GM18519 (cell line): ENCODE results near the gene BRD1.

ENCODE experiments used
- ATAC-seq: cut with Tn5 transposase; IDR thresholded peaks from one replicate; pipeline ENCODE4 v1.9.1; 2021; ENCODE audit warnings: mild to moderate bottlenecking, moderate library complexity; ENCODE audit not compliant: unreplicated experiment, low FRiP score

Gene BRD1

DNA sequence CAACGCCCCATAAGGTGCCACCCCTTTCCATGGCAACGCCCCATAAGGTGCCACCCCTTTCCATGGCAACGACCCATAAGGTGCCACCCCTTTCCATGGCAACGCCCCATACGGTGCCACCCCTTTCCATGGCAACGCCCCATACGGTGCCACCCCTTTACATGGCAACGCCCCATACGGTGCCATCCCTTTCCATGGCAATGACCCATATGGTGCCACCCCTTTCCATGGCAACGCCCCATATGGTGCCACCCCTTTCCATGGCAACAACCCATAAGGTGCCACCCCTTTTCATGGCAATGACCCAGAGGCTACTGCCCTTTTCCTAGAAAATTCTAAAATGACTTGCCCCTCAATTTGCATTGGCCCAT is 72.1 kb downstream of the BRD1 start:
- ATAC-seq: no peak

DNA sequence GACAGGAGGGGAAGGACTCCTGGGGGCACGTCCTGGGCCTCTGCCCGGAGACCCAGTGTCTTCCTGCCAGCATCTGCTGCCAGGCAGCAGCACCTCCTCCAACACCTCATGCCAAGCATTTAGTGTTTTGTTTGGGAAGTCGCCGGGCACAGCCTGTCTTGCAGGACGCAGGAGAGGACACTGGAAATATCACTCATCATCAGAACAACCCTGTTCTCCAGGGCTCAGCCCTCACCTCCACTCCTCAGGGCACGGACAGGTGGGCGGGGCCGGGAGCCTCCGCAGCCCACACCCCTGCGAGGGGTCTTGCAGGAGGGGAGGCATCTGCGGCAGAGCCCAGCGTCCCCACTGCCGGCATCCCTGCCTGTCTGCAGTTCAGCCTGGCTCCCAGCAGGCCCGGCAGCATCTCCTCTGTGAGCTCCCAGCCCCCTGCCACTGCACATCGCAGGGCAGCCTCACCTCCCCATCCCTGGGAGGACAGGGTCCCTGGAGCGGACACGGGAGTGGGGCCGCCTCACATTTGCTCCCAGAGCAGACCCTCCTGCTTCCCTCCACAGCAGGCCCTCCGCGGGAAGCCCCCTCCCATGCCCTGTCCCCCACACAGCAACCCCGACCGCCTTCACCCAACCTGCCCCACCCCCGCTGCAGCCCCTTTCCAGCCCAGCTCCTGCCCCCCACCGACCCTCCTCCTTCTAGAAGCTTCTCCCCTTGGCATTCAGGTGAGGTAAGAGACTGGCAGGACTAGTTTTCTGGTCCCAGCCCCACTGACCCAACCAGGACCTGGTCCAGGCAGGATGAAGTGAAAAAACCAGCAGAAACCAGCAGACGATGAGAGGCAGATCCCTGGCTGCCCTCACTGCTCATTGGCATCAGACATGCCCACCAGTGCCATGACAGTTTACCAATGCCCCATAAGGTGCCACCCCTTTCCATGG is 72.7 kb downstream of the BRD1 start:
- ATAC-seq: no peak

DNA sequence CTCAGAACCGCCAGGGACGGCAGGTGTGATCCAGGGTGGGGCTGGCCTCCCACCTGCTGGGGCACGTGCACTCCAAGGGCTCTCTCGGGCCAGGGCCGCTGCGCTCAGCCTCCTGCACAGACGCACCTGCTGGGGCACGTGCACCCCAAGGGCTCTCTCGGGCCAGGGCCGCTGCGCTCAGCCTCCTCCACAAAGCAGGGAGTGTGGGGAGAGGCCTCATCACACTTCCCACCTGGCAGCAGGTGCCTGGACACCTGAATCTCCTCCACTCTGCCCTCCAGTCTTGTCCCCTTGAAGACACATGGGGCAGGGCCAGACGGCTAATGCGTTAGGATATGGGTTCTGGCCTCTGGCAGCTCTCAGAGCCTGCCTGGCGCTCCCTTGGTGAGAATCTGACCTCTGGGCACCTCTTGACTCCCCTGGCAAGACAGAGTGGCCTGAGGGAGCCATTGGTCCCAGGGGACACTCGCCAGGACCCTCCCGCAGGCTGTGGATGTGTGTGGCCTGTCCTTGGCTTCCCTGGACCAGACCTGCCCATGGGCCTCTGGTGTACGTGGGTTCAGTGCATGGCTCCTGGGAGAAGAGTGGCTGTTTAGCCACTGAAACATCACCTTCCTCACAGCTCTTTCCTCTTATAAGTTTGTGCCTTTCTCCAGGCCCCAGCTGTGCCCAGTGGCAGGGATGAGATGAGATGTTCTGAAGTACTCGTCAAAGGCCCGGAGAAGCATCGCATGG is 73.5 kb downstream of the BRD1 start:
- no peak for ATAC-seq

DNA sequence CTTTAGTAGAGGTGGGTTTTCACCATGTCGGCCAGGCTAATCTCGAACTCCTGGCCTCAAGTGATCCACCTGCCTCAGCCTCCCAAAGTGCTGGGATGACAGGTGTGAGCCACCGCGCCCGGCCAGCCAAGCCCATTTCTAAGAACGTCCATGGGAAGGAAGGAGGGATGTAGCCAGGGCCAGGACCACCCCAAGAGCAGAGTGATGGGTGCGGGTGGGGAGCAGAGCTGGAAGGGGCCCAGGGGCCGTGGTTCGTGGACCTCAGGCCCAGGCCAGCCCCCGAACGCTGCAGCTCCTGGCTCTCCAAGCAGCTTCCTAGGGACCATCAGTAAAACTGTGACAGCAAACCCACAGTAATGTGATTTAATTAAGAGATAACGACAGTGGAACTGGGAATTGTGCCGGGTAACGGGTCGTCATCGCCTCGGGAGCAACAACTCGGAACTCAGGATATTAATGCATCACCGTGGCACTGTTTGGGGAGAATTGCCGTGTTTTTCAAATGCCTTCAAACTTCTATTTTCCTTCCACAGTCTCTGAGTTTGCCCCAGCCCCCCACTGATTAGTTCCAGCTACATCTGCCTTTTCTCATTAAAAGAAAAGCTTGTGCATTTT is 74.3 kb downstream of the BRD1 start:
- no peak for ATAC-seq

GRCh38 chr22:49752598-49753091 is 75.0 kb downstream of the BRD1 start:
- no peak for ATAC-seq

GRCh38 chr22:49751966-49752597 is 75.6 kb downstream of the BRD1 start:
- no peak for ATAC-seq

DNA sequence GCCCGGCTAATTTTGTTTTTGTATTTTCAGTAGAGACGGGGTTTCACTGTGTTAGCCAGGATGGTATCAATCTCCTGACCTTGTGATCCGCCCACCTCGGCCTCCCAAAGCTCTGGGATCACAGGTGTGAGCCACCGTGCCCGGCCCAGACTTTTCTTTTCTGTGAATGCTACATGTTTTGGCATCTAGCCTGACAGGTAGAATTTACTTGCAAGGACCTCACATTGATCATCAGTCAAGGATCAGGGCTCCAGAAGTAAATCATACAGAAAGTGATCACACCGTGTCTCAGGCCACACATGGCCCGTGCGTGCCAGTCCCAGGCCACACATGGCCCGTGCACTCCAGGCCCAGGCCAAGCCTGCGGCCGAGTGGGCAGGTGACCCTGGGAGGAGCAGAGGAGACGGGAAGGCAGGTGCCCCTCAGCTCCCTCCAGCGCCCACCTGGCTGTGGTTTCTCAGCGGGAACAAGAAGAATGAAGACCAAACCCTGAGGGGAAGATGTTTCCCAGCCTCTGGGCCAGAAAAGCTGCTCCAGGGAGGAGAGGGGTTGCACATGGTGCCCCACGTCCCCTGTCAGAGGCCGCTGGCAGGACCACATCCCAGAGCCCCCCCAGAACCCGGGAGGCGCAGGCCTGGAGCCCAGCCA is 76.2 kb downstream of the BRD1 start:
- ATAC-seq: no peak

DNA sequence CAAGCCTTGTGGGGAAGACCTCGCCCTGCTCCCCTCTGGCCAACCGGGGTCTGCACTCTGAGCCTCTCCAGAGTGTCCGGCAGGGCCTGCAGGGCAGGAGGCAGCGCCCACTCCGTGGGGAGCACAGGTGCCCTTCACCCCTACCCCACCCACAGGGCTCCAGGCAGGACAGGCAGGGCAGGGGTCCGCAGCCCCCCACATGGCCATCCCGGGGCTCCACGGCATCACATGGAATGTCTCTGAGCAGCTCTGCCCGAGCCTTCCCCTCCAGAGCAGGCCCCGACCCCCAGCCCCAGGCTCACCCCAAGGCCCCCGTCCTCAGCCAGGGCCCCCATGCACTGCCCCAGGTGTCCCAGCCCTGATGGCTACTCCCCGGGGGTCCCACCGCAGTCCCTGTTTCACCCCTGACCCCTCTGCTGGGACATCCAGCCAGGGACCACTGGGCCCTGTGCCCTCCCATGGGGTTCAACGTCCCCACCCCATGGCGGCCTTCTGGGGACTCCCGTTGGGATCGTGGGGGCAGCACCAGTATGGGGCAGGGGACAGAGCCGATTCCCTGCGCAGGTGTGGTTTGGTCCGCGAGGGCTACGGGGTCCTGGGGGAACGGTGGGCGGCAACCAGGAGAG is 77.7 kb downstream of the BRD1 start:
- no peak for ATAC-seq

DNA sequence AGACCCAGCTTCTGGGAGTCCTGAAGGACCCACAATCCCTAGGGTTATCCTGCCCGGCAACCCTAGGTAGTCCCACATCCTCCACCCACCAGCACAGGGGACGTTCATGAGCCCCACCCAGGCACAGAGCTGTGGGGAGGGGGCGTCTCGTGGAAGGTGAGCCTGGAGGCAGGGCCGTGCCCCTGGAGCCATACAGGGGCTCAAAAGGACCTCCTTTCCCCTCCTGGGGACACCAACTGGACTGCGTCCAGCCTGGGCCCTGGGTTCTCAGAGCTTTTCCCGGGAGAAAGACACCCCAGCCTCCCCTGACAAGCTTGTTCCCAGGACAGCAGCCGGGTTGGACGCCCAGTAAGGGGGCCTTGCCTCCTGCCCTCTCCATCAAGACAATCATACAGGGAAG is 78.4 kb downstream of the BRD1 start:
- ATAC-seq: no peak

- no peak for ATAC-seq
Measured at GRCh38 chr22:49748514-49748913, 79.2 kb downstream of the BRD1 start.

GRCh38 chr22:49747716-49748115 is 80.0 kb downstream of the BRD1 start:
- no peak for ATAC-seq

GRCh38 chr22:49747130-49747529 is 80.5 kb downstream of the BRD1 start:
- ATAC-seq: no peak

GRCh38 chr22:49746065-49746464 is 81.6 kb downstream of the BRD1 start:
- ATAC-seq: no peak

DNA sequence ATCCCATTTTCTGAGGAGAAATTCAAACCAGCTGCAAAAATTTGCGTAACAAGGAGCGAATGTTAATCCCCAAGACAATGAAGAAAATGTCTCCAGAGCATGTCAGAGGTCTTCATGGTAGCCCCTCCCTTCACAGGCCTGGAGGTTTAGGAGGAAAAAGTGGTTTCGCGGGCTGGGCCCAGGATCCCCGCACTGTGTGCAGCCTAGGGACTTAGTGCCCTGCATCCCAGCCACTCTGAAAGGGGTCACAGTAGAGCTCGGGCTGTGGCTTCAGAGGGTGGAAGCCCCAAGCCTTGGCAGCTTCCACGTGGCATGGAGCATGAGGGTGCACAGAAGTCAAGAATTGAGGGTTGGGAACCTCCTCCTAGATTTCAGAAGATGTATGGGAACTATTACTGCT is 87.4 kb downstream of the BRD1 start:
- ATAC-seq: no peak

GRCh38 chr22:49739138-49739537 is 88.5 kb downstream of the BRD1 start:
- no peak for ATAC-seq

DNA sequence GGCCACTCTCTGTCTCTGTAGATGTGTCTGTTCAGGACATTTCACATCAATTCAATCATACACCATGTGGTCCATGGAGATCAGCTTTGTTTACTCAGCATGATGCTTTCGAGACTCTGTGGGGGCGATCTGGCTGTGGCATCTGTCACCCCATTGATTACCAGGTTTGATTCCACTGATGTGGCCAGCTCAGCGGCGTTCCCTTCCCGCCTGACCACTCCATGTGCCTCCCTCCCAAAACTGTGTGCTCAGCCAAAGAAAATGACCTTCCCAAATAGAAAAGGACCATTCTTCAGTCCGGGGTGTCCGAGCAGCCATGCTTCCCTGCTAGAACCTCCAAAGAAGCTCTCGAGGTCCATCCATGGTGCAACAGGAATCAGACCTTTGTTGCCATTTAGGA is 89.1 kb downstream of the BRD1 start:
- ATAC-seq: no peak

GRCh38 chr22:49738006-49738405 is 89.7 kb downstream of the BRD1 start:
- no peak for ATAC-seq

DNA sequence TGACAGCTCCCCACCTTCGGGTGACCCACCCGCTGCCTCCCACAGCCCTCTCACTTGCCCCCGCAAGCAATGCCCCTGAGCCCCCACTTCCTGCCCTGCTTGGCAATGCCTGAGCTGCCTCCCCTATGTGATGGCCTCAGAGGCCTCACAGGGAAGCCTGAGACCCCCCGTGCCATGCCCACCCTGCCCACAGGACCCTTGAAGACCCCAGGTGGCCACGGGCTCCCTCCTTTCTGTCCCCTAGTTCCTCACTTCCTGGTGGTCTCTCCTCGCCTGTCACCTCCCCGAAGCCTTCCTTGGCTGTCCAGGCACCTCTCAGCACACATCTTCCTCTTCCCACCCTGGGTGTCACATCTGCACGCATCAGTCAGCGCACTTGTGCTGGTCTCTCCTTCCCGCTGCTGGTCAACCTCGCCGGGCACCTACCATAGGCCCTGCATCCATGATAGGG is 90.5 kb downstream of the BRD1 start:
- ATAC-seq: no peak

- ATAC-seq: no peak
Measured at GRCh38 chr22:49736538-49736937, 91.1 kb downstream of the BRD1 start.
